Activated CD4-positive, alpha-beta T cell treated with anti-CD3 and anti-CD28 coated beads, Interleukin-2, amount 50 U/mL, for 16 hours (primary cell): ENCODE results near the gene SIRT3.

Source experiments
- DNase-seq: peaks from one replicate; pipeline ENCODE4 v3.0.0-alpha.2; 2020

The SIRT3 gene

DNA sequence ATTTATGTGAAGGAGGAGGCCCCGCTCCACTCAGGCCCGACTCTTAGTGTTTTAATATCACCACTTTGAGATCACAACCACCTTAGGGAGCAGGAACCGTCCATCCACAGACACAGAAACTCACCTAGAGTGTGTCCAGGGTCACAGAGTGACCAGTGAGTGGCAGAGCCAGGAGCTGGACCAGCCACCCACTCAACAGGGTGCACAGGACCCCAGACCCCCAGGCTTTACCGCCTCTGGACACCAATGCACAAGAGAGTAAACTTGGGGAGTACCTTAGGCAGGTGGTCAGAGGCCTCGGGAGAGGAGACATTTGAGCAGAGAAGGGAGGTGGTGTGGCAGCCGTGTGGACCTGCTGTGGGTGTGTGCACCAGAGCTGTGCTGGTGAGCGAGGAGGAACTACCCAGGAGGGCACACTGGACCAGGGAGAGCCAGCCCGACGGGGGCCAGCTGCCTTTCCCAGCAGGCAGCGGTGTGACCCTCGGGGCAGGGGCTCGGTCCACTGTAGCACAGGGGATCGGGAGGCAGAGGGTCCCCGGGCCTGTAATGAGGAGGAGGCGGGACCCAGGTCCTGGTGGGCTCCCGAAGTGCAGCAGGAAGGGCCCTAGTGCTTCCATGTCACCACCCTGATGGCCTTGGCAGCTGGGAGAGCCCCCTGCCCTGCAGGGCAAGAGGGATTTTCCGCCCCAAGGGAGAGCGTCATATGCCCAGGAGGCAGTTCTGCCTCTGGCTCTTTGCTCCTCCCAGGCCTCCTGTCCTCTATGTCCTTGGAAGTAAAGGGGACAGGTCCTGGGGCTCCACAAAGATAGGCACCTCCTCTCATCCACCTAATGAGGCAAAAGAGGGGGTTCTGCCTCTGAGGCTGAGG lies 34.5 kb upstream of the SIRT3 start:
- DNase-seq, result no peak

DNA sequence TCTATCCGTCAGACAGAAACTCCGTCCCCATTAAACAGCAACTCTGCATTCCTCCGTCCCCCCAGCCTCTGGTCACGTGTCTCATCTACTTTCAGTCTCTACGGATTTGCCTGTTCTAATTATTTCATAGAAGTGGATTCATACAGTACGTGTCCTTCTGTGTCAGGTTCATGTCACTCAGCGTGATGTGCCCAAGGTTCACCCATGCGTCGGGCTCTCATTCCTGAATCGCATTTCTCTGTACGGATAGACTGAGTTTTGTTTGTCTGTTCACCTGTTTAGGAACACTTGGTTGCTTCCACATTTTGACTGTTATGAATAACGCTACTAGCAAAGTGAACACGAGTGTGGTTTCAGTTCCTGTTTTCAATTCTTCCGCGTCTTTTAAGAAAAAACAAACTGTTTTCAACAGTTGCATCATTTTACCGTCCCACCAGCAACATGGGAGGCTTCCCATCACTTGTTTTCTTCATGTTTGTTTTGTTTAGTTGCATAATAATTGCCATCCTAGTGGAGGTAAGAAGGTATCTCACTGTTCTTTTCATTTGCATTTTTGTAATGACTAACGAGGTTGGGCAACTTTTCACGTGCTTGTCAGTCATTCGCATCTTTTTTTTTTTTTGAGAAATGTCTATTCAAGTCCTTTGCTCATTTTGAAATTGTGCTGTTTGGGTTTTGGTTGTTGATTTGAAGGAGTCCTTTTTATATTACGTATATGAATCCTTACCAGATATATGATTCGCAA lies 33.2 kb upstream of the SIRT3 start:
- DNase-seq, result peak; percentile 88

DNA sequence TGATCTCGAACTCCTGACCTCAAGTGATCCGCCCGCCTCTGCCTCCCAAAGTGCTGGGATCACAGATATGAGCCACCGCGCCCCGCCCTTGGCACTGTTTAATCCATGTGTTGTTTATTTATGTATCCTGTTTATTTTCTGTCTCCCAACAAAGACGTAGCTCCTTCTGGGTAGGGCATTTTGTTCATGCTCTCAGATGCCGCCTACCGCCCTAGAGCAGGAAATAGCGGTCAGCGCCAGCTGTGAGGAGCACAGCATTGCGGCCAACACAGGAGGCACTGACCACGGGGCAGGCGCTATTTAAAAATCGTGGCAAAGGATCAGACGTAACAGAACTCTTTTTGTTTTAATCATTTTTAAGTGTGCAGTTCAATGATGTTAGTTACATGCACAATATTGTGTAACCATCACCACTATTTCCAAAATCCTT lies 32.6 kb upstream of the SIRT3 start:
- peak; percentile 63 for DNase-seq

GRCh38 chr11:267491-267994 lies 31.4 kb upstream of the SIRT3 start:
- no peak for DNase-seq

DNA sequence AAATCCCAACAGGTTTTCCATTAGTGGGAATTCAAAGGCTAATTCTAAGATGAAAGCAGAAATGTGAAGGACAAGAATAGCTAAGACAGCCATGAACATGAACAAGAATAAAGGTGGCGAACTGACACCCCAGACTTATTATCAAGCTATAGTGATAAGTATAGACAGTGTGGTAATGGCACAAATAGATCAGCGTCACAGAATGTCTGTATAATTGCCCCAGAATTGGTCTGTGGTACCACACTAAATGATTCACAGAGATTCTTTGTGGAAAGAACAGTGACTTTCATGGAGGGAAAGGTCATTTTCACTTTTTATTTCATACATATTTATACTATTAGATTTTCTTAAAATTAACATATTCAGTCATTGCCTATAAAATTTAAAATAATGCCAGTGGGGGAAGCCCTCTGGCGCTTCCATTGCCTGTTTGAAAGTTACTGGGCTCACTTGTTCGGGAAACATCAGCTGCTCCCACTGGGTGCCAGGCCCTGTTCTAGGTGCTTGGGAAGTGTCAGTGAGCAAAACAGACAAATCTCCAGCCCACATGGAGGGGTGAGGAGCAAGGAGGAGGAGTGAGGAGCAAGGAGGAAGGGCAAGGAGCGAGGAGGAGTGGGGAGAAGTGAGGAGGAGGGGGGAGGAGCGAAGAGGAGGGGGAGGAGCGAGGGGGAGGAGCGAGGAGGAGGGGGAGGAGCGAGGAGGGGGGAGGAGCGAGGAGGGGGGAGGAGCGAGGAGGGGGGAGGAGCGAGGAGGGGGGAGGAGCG lies 30.7 kb upstream of the SIRT3 start:
- no peak for DNase-seq

DNA sequence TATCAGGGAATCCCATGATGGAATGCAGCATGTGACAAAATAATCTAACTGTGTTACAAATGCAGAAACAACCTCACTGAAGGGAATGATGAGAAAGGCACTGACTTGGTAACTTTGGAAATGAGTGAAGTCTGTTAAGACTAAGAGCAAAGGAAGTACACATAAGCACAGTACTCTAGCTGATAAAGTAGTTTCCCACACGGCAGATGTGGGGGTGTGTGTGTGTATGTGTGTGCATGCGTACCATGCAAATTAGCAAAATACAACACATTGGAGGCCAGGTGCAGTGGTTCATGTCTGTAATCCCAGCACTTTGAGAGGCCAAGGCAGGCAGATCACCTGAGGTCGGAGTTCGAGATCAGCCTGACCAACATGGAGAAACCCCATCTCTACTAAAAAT lies 25.5 kb upstream of the SIRT3 start:
- DNase-seq, result no peak

DNA sequence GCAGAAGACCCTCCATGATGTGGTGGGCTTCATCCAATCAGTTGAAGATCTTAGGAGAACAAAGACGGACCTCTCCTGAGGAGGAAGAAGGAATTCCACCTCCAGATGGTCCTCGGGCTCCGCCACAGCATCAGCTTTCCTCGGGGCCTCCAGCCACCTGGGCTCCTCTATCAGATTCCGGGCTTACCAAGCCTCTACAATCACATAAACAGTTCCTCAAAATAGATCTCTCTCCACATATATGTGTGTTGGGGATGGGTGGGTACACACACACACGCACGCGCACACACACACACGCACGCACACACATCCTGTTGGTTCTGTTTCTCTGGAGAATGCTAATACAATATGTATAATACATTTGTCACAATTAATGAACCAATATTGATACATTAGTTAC lies 23.3 kb upstream of the SIRT3 start:
- no peak for DNase-seq

DNA sequence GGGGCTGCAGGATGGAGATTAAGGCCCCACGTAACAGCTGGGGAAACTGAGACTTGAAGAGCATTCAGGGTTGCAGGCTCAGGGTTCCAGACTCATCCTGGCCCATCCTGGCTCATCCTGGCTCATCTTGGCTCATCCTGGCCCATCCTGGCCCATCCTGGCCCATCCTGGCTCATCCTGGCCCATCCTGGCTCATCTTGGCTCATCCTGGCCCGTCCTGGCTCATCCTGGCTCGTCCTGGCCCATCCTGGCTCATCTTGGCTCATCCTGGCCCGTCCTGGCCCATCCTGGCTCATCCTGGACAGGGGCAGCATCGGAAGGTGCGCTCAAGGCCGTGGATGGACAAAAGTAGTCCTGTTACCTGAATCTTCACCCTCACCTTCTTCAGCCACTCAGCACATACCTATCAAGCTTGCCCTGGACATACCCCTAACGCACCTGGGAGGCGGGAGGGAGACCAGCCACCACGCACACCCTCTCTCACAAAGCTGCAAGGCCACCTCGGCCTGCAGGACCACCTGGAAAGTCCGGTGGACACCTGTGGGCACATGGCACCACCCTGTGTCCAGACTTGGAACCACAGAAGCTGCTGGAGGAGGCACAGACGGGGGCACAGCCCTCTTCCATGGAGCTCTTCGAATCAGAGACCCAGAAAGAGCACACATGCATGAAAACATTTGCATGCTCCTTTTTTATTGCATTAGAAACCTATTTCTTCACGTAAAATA lies 21.8 kb upstream of the SIRT3 start:
- DNase-seq, result no peak

DNA sequence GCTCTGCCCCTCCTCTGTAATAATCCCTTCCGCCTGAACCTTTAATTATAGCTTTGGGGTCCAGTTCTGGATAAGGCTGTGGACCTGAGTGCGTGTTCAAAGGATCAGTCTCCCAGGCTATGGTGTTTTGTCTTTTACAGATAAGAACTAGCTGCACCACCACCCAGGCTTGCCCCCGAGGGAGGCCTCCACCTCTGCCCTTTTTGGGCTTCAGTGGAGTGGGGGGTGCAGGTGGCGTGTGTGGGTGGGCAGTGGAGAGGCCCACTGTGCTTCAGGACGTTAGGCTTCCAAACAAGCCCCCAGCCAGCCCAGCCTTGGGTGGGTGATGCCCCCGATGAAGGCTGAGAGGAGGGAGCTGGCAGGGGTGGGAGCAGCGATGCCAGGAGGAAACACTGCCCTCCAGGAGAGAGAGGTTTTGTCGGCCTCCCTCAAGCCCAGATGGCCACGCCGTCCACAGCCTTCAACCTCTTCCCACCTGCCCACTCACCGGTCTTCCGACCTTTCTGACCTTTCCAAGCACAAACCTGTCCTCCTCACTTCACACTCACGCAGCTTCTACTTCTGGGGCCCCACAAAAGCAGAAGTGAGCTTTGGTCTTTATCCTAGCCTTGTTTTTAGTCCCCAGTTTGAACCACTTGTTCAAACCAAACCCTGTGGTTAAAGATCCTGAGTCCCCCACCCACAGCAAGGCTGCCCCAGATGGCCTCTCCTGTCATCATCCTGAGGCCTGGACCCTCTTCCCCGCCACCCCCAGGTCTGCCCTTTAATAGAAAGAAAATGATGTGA lies 21.0 kb upstream of the SIRT3 start:
- DNase-seq, result no peak

DNA sequence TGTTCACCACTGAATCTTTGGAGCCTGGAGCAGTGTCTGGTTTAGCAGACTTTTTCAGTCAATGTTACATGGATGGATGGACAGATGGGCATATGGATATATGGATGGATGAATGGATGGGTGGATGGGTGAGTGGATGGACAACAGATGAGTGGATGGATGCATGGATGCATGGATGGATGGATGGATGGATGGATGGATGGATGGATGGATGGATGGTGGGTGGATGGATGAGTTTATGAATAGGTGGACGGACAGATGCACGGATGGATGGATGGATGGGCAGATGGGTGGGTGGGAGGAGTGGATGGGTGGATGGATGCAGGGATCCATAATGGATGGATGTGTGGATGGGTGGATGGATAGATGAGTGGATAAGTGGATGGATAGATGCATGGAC lies 19.7 kb upstream of the SIRT3 start:
- no peak for DNase-seq

GRCh38 chr11:255176-255575 lies 19.0 kb upstream of the SIRT3 start:
- DNase-seq, result no peak

DNA sequence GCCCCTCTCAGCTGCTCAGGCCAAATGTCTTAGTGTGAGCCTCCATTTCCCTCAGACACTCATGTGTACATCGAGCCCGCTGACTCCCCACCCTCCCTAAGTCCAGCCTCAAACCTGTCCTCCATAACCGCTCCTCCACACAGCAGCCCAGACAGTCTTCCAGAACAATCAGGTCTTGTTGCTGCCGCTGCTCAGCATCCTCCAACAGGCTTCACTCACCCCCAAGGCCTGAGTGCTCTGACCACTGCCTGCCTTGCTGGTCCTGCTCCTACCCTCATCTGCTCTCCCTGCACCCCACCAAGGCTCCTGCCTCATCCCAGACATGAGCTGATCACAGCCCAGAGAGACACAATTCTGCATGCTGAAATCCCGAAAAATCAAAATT lies 17.7 kb upstream of the SIRT3 start:
- no peak for DNase-seq

- DNase-seq, result no peak
Observed at GRCh38 chr11:253160-253885, 17.2 kb upstream of the SIRT3 start.

DNA sequence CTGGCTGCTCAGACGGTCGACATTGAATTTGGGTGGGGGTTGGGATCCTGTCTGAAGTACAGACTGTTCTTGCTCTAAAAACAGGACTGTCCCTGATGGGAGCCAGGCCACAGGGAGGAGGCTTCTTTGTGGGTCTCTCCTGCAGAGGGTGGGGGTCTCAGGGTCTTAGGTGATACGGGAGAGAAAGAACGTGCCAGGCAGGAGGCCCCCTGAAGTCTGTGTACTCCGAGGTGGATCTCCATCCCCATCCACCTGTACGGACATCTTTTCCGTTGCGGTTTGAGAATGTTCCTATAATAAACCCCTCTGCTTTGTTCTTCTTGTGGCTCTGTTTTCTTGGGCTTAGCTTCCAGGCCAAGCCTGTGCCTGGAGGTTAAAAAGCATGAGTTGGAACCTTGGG lies 16.5 kb upstream of the SIRT3 start:
- DNase-seq, result no peak

DNA sequence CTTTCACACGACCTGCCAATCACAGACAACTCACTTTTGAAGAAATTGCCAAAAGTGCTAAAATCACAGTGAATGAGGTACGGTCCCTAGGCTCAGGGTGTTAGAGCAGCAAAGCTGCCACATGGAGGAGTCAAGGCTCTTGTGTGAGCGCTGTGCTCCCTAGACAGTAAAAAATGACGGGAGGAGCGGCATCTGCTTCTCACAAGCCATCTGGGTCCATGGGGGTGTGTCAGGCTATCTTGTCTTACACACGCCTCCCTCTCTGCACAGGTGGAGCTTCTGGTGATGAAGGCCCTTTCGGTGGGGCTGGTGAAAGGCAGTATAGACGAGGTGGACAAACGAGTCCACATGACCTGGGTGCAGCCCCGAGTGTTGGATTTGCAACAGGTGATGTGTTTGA lies 15.4 kb upstream of the SIRT3 start:
- DNase-seq, result no peak

DNA sequence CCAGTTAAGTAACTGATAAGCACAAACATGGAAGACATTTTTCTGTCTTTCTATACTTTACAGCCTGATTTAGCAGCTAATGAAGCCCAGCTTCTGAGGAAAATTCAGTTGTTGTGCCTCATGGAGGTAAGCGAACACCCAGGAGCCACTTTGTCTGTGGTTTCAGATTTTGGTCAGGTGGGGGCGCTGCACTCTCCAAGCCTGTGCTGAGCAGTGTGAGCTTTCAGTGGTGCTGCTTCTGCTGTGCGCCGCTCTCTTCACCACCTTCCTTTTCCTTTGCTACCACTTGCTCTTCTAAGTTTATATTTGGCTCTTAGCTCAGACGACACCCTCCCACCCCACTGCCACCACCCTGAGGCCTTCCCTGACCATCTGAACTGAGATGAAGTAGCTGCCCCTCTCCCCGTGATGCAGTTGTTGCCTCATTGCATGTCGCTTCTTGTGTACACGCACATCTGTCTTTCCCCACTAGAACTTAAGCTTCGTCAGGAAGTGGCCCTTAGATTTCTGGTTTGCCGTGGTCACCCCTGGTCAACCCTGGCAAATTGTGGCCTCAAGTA lies 14.7 kb upstream of the SIRT3 start:
- peak; percentile 73 for DNase-seq

- no peak for DNase-seq
Observed at GRCh38 chr11:250274-250673, 14.1 kb upstream of the SIRT3 start.

DNA sequence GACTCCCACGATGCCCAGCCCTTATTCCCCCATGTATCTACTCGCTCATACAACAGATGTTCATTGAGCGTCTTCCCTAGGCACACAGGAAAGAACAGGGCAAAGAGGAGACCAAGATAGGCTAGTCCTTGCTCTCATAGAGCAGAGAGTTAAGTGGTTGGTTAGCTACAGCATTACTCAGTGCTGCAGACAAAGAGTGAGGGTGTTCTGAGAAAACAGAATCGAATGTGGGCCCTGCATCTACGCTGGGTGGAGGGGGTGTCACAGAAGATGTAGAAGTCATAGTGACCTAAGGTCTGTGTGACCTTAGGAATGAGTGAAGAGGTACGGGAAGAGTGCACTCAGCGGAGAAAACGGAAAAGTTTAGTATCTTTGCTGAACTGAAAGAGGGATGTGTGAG lies 12.9 kb upstream of the SIRT3 start:
- DNase-seq, result no peak

DNA sequence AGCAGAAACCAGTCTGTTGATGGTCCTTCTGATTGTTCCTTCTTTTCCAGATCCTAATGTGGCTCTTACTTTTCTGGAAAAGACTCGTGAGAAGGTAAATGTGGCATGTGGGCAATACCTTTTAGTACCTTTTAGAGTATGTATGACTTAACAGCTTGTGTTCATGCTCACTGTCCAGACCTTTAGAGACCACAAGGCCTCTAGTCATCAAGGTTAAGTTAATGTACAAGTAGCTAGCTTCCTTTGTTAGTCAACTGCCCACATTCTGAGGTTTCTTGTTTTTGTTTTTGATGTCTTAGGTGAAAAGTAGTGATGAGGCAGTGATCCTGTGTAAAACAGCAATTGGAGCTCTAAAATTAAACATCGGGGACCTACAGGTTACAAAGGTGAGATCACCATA lies 8.2 kb upstream of the SIRT3 start:
- no peak for DNase-seq

DNA sequence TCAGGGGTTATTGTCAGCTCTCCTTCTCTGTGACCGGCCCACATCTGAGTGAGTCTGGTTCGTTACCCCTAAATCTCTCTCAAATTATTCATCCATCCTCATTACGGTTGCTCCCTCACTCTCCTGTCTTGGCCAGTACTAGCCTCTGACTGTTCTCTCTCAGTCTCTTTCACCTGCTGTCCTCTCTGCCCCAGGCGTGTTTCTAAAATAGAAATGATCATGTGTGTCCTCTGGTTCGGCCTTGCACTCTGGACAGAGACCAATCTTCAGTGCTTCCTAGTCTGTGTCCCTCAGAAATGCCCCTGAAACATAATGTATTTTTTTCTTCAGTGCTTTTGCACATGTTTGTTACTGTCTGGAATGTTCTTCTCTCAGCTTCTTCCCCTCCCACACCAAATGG lies 5.5 kb upstream of the SIRT3 start:
- no peak for DNase-seq

- no peak for DNase-seq
Observed at GRCh38 chr11:240315-240714, 4.2 kb upstream of the SIRT3 start.
